ENCODE data around the gene SYCE1L. TPM values are rescaled to one million over a fixed set of nuclear protein-coding genes. Genes with fewer than 3 reads are reported as not detected.

SYCE1L gene
- total and polyA plus RNA-seq, 5 donors from 2014 or later = 1.2 to 15.8 (median 3.3) TPM

GRCh38 chr16:77190478-77191258 lies 8.5 kb upstream of the SYCE1L start, which contains the start of gene MON1B:
Gene MON1B (plus strand): TSS chr16:77191190. CDS start chr16:77191486, 296 bp downstream.
- peak within 1 kb of the TSS; percentile 98 for H3K4me3 ChIP-seq (ENCODE audit: low read depth, low read length)
- Mint-ChIP-seq H3K36me3 (peaks cover 28% of the 10 kb centered on the region), H3K27me3 (peaks cover 17% of the 10 kb centered on the region), H3K9me3 (no peaks in the 10 kb centered on the region), H3K4me1 (peaks cover 14 to 53% (median 41%) of the 10 kb centered on the region in 4 donors), H3K4me3 (peak within 1 kb of the TSS; percentile 94 to 99 (median 98)), H3K27ac (peak within 1 kb of the TSS; percentile 99 to 100 (median 99))
- peak within 1 kb of the TSS; percentile 98 for H3K27ac ChIP-seq (ENCODE audit: insufficient read depth, low read length, poor library complexity, severe bottlenecking)
- H3K27me3 ChIP-seq (ENCODE audit: control insufficient read depth, insufficient read depth, low read length) = no peaks in the 10 kb centered on the region
- ATAC-seq (ENCODE audit: low read depth in 2 of 2) (peak; percentile 95 to 96), DNase-seq (peak; percentile 93 to 99 (median 98))
- H3K9me3 ChIP-seq (ENCODE audit: control insufficient read depth in 2 of 2, low read length in 2 of 2) = no peaks in the 10 kb centered on the region
- peaks cover 32% of the 10 kb centered on the region for H3K4me1 ChIP-seq (ENCODE audit: control insufficient read depth, insufficient read depth, low read length, poor library complexity, severe bottlenecking)
- H3K36me3 ChIP-seq (ENCODE audit: control insufficient read depth, insufficient read depth, low read length) = peaks cover 19% of the 10 kb centered on the region

GRCh38 chr16:77191259-77191969 lies 7.8 kb upstream of the SYCE1L start:
- H3K9me3 Mint-ChIP-seq = no peaks in the 10 kb centered on the region
- ATAC-seq (ENCODE audit: low read depth in 2 of 2) (no peak), DNase-seq (peak in 2 of 3 donors; percentile 21 to 66)
- peaks cover 14 to 57% (median 41%) of the 10 kb centered on the region in 4 donors for H3K4me1 Mint-ChIP-seq
- H3K27me3 Mint-ChIP-seq = peaks cover 13% of the 10 kb centered on the region
- peak overlapping the region; percentile 94 to 99 (median 98) for H3K4me3 Mint-ChIP-seq
- Histone ChIP-seq H3K4me3 (ENCODE audit: low read depth, low read length) (peak overlapping the region; percentile 98), H3K9me3 (ENCODE audit: control insufficient read depth in 2 of 2, low read length in 2 of 2) (no peaks in the 10 kb centered on the region), H3K36me3 (ENCODE audit: control insufficient read depth, insufficient read depth, low read length) (peaks cover 26% of the 10 kb centered on the region), H3K27ac (ENCODE audit: insufficient read depth, low read length, poor library complexity, severe bottlenecking) (peak overlapping the region; percentile 98), H3K27me3 (ENCODE audit: control insufficient read depth, insufficient read depth, low read length) (no peaks in the 10 kb centered on the region), H3K4me1 (ENCODE audit: control insufficient read depth, insufficient read depth, low read length, poor library complexity, severe bottlenecking) (peaks cover 32% of the 10 kb centered on the region)
- peaks cover 28% of the 10 kb centered on the region for H3K36me3 Mint-ChIP-seq
- H3K27ac Mint-ChIP-seq = peak overlapping the region; percentile 99 to 100 (median 99)

GRCh38 chr16:77193377-77193776 lies 5.8 kb upstream of the SYCE1L start:
- H3K27me3 ChIP-seq (ENCODE audit: control insufficient read depth, insufficient read depth, low read length) = no peaks in the 10 kb centered on the region
- peaks cover 14 to 57% (median 41%) of the 10 kb centered on the region in 4 donors for H3K4me1 Mint-ChIP-seq
- peak overlapping the region in 2 of 3 donors; percentile 78 to 99 for H3K27ac Mint-ChIP-seq
- ATAC-seq (ENCODE audit: low read depth in 2 of 2) = no peak
- H3K9me3 ChIP-seq (ENCODE audit: control insufficient read depth in 2 of 2, low read length in 2 of 2) = no peaks in the 10 kb centered on the region
- H3K4me3 ChIP-seq (ENCODE audit: low read depth, low read length) = peak overlapping the region; percentile 98
- H3K4me1 ChIP-seq (ENCODE audit: control insufficient read depth, insufficient read depth, low read length, poor library complexity, severe bottlenecking) = peaks cover 32% of the 10 kb centered on the region
- no peak for DNase-seq
- H3K4me3 Mint-ChIP-seq = peak overlapping the region in 3 of 4 donors; percentile 15 to 94 (median 51)
- H3K9me3 Mint-ChIP-seq = no peaks in the 10 kb centered on the region
- H3K36me3 Mint-ChIP-seq = peaks cover 37% of the 10 kb centered on the region
- peaks cover 44% of the 10 kb centered on the region for H3K36me3 ChIP-seq (ENCODE audit: control insufficient read depth, insufficient read depth, low read length)
- H3K27me3 Mint-ChIP-seq = peaks cover 6% of the 10 kb centered on the region
- no peak overlapping the region for H3K27ac ChIP-seq (ENCODE audit: insufficient read depth, low read length, poor library complexity, severe bottlenecking)

GRCh38 chr16:77194295-77195231 lies 4.6 kb upstream of the SYCE1L start:
- no peak for DNase-seq
- Mint-ChIP-seq H3K9me3 (no peaks in the 10 kb centered on the region), H3K36me3 (peaks cover 39% of the 10 kb centered on the region), H3K4me3 (peak overlapping the region in 3 of 4 donors; percentile 6 to 94 (median 71)), H3K4me1 (peaks cover 14 to 47% (median 34%) of the 10 kb centered on the region in 4 donors), H3K27ac (peak overlapping the region in 1 of 3 donors; percentile 84), H3K27me3 (peaks cover 6% of the 10 kb centered on the region)
- no peaks in the 10 kb centered on the region for H3K9me3 ChIP-seq (ENCODE audit: control insufficient read depth in 2 of 2, low read length in 2 of 2)
- H3K4me3 ChIP-seq (ENCODE audit: low read depth, low read length) = no peak overlapping the region
- peaks cover 32% of the 10 kb centered on the region for H3K4me1 ChIP-seq (ENCODE audit: control insufficient read depth, insufficient read depth, low read length, poor library complexity, severe bottlenecking)
- no peaks in the 10 kb centered on the region for H3K27me3 ChIP-seq (ENCODE audit: control insufficient read depth, insufficient read depth, low read length)
- peaks cover 53% of the 10 kb centered on the region for H3K36me3 ChIP-seq (ENCODE audit: control insufficient read depth, insufficient read depth, low read length)
- ATAC-seq (ENCODE audit: low read depth in 2 of 2) = no peak
- no peak overlapping the region for H3K27ac ChIP-seq (ENCODE audit: insufficient read depth, low read length, poor library complexity, severe bottlenecking)

GRCh38 chr16:77195411-77195810 lies 3.8 kb upstream of the SYCE1L start:
- no peak overlapping the region for H3K4me3 ChIP-seq (ENCODE audit: low read depth, low read length)
- ATAC-seq (ENCODE audit: low read depth in 2 of 2) (no peak), DNase-seq (no peak)
- Mint-ChIP-seq H3K4me1 (peaks cover 14 to 46% (median 33%) of the 10 kb centered on the region in 4 donors), H3K27ac (no peak overlapping the region), H3K9me3 (no peaks in the 10 kb centered on the region), H3K36me3 (peaks cover 39% of the 10 kb centered on the region), H3K4me3 (peak overlapping the region in 2 of 4 donors; percentile 6 to 29), H3K27me3 (peaks cover 6% of the 10 kb centered on the region)
- no peak overlapping the region for H3K27ac ChIP-seq (ENCODE audit: insufficient read depth, low read length, poor library complexity, severe bottlenecking)
- peaks cover 25% of the 10 kb centered on the region for H3K4me1 ChIP-seq (ENCODE audit: control insufficient read depth, insufficient read depth, low read length, poor library complexity, severe bottlenecking)
- no peaks in the 10 kb centered on the region for H3K9me3 ChIP-seq (ENCODE audit: control insufficient read depth in 2 of 2, low read length in 2 of 2)
- no peaks in the 10 kb centered on the region for H3K27me3 ChIP-seq (ENCODE audit: control insufficient read depth, insufficient read depth, low read length)
- peaks cover 55% of the 10 kb centered on the region for H3K36me3 ChIP-seq (ENCODE audit: control insufficient read depth, insufficient read depth, low read length)

- H3K4me3 ChIP-seq (ENCODE audit: low read depth, low read length) = no peak overlapping the region
- no peak overlapping the region for H3K27ac Mint-ChIP-seq
- H3K9me3 Mint-ChIP-seq = no peaks in the 10 kb centered on the region
- H3K9me3 ChIP-seq (ENCODE audit: control insufficient read depth in 2 of 2, low read length in 2 of 2) = no peaks in the 10 kb centered on the region
- ATAC-seq (ENCODE audit: low read depth in 2 of 2) = no peak
- H3K36me3 Mint-ChIP-seq = peaks cover 26% of the 10 kb centered on the region
- H3K4me3 Mint-ChIP-seq = peak overlapping the region in 2 of 4 donors; percentile 4 to 49
- peaks cover 9% of the 10 kb centered on the region for H3K4me1 ChIP-seq (ENCODE audit: control insufficient read depth, insufficient read depth, low read length, poor library complexity, severe bottlenecking)
- no peaks in the 10 kb centered on the region for H3K27me3 Mint-ChIP-seq
- no peak overlapping the region for H3K27ac ChIP-seq (ENCODE audit: insufficient read depth, low read length, poor library complexity, severe bottlenecking)
- peaks cover 59% of the 10 kb centered on the region for H3K36me3 ChIP-seq (ENCODE audit: control insufficient read depth, insufficient read depth, low read length)
- H3K4me1 Mint-ChIP-seq = peaks cover 4 to 27% (median 13%) of the 10 kb centered on the region in 4 donors
- no peak for DNase-seq
- no peaks in the 10 kb centered on the region for H3K27me3 ChIP-seq (ENCODE audit: control insufficient read depth, insufficient read depth, low read length)
These were observed 1.5 kb upstream of the SYCE1L start for GRCh38 chr16:77197747-77198146.

- Mint-ChIP-seq H3K27me3 (no peaks in the 10 kb centered on the region), H3K36me3 (no peaks in the 10 kb centered on the region), H3K4me3 (no peak overlapping the region), H3K4me1 (peaks cover 0 to 6% (median 1%) of the 10 kb centered on the region in 4 donors), H3K9me3 (no peaks in the 10 kb centered on the region), H3K27ac (peak overlapping the region in 1 of 3 donors; percentile 23)
- ATAC-seq (ENCODE audit: low read depth in 2 of 2) = no peak
- Histone ChIP-seq H3K4me1 (ENCODE audit: control insufficient read depth, insufficient read depth, low read length, poor library complexity, severe bottlenecking) (peaks cover 4% of the 10 kb centered on the region), H3K9me3 (ENCODE audit: control insufficient read depth in 2 of 2, low read length in 2 of 2) (no peaks in the 10 kb centered on the region), H3K4me3 (ENCODE audit: low read depth, low read length) (no peak overlapping the region), H3K36me3 (ENCODE audit: control insufficient read depth, insufficient read depth, low read length) (no peaks in the 10 kb centered on the region), H3K27ac (ENCODE audit: insufficient read depth, low read length, poor library complexity, severe bottlenecking) (no peak overlapping the region), H3K27me3 (ENCODE audit: control insufficient read depth, insufficient read depth, low read length) (no peaks in the 10 kb centered on the region)
- no peak for DNase-seq
These were observed 7.3 kb downstream of the SYCE1L start for GRCh38 chr16:77206533-77206932.
